ENCODE measurements around the gene PLCXD3.

DNA sequence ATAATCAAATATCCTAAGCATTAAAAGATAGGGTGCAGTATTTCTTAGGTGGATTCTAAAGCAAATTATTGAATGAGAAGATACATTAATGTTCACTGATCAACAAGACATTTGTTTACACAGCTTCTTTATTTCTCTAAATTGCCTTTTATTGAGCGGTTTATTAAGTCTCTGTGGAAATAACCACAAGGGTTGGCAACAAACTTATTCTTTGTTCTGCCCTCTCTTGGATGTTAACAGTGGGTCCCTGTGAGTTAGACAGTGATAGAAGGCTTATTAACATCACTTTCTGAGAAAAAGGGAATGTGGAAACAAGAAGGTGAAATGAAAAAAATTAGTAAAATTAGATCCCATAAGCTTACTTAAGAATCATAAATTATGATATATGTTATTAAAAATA is 214.3 kb downstream of the PLCXD3 start:
- TF ChIP-seq POLR2A (IDR thresholded peaks at IDR 0.05; ENCODE audit: extremely low read depth, insufficient read length) = no peak
- TF ChIP-seq, protein P1, sequence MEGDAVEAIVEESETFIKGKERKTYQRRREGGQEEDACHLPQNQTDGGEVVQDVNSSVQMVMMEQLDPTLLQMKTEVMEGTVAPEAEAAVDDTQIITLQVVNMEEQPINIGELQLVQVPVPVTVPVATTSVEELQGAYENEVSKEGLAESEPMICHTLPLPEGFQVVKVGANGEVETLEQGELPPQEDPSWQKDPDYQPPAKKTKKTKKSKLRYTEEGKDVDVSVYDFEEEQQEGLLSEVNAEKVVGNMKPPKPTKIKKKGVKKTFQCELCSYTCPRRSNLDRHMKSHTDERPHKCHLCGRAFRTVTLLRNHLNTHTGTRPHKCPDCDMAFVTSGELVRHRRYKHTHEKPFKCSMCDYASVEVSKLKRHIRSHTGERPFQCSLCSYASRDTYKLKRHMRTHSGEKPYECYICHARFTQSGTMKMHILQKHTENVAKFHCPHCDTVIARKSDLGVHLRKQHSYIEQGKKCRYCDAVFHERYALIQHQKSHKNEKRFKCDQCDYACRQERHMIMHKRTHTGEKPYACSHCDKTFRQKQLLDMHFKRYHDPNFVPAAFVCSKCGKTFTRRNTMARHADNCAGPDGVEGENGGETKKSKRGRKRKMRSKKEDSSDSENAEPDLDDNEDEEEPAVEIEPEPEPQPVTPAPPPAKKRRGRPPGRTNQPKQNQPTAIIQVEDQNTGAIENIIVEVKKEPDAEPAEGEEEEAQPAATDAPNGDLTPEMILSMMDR (IDR thresholded peaks at IDR 0.05; ENCODE audit: low read depth, low read length) = no peak
